GM12872 (cell line): ENCODE data around the gene PRKAR1A.

Experiments used
- TF ChIP-seq, protein P1 (sequence below): IDR thresholded peaks from 3 replicates; pipeline ENCODE4 v1.5.1; 2011; ENCODE audit warnings: low read depth, mild to moderate bottlenecking, low read length, moderate library complexity; ENCODE audit not compliant: insufficient read depth

The PRKAR1A gene

GRCh38 chr17:68562736-68563135 lies 50.5 kb downstream of the PRKAR1A start:
- TF ChIP-seq, protein P1, sequence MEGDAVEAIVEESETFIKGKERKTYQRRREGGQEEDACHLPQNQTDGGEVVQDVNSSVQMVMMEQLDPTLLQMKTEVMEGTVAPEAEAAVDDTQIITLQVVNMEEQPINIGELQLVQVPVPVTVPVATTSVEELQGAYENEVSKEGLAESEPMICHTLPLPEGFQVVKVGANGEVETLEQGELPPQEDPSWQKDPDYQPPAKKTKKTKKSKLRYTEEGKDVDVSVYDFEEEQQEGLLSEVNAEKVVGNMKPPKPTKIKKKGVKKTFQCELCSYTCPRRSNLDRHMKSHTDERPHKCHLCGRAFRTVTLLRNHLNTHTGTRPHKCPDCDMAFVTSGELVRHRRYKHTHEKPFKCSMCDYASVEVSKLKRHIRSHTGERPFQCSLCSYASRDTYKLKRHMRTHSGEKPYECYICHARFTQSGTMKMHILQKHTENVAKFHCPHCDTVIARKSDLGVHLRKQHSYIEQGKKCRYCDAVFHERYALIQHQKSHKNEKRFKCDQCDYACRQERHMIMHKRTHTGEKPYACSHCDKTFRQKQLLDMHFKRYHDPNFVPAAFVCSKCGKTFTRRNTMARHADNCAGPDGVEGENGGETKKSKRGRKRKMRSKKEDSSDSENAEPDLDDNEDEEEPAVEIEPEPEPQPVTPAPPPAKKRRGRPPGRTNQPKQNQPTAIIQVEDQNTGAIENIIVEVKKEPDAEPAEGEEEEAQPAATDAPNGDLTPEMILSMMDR, result no peak

DNA sequence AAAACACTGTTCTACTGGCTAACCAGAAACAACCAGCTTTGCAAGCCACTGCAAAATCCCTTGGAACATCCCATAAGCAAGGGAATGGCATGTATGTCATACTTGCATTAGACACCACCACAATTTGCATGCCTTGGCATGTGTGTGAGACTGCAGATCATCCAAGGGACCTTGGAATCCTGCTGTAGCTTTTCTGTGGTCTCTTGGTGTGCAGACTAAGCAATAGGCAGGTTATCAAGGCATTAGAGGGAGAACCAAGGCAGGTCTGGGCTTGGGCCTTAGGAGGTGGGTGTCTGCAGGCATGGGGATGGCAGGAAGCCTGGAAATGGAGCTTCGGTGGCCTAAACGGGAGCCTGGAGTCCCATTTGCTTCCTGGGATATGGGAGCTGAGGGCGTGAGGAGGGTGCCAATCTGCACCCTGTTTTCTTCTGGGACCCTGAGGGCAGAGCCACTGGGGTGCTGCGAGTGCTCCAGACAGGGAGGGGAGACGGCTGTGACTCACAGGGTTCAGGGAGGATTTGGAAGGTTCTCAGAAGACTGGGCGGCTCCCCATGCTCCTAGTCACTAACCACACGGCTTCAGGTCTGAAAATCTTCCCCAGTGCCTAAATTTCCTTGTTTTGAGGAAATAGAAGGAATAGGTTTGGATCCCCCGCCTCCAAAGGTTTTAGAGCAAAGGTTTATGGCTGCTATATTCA lies 52.3 kb downstream of the PRKAR1A start:
- TF ChIP-seq, protein P1, result no peak

- TF ChIP-seq, protein P1, result no peak
These were observed 53.6 kb downstream of the PRKAR1A start for GRCh38 chr17:68565661-68566441.

GRCh38 chr17:68566442-68566738 lies 54.2 kb downstream of the PRKAR1A start:
- TF ChIP-seq, protein P1, result no peak

DNA sequence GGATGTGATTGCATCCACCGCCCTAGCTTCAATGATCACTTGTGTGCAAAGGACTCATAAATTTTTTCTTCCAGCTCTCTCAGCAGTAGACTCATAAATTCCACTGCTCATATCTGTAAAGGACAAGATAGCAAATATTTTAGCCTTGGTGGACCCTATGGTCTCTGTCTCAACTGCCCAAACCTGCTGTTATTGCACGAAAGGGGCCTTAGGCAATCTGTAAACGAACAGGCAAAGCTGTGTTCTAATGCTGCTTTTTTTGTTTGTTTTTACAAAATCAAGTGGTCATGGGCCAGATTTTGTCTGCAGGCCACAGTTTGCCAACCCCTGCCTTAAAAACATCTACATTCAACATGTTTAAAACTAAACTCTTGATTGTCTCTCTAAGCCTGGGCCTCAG lies 54.8 kb downstream of the PRKAR1A start:
- TF ChIP-seq, protein P1, result no peak

DNA sequence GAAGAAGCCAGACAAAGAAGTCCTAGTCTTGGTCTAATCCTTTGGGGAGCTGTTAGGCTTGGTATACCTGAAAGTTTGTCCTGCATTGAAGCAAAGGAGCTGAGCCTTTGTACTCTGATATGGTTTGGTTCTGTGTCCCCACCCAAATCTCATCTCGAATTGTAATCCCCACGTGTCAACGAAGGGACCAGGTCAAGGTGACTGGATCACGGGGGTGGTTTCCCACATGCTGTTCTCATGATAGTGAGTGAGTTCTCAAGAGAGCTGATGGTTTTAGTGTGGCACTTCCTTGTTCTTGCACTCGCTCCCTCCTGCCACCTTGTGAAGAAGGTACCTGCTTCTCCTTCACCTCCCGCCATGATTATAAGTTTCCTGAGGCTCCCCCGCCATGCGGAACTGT lies 55.4 kb downstream of the PRKAR1A start:
- TF ChIP-seq, protein P1, result no peak

DNA sequence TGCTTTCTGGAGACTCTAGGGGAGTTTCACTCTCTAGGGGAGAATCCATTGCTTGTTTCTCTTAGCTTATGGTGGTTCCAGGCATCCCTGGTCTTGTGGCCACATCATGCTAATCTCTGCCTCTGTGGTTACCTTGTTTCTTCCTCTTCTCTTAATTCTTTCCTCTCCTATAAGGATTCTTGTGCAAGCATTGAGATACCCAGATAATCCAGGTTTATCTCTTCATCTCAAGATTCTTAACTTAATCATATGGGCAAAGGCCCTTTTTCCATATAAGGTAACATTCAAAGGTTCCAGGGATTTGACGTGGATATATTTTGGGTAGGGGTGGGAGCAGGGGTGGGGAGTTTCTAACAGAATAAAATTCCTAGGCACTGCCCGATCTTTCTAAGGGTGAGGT lies 56.4 kb downstream of the PRKAR1A start:
- TF ChIP-seq, protein P1, result no peak
